PC-3 (cell line): Measurements from ENCODE around the gene RCAN2.

Source experiments
- EZH2phosphoT487 ChIP-seq: fragments of 300-600 bp; sonication (generic); IDR thresholded peaks from 2 replicates; pipeline ENCODE4 v1.6.1; 2018; ENCODE audit warnings: mild to moderate bottlenecking, antibody characterized with exemption, low read length, borderline replicate concordance
- TF ChIP-seq, protein P1 (sequence below): fragments of 300-600 bp; sonication (generic); conservative IDR thresholded peaks from 2 replicates; pipeline ENCODE4 v1.5.1; 2017; ENCODE audit warnings: antibody characterized with exemption, low read depth, mild to moderate bottlenecking, low read length

GRCh38 chr6:46255528-46255927, 235.7 kb downstream of the RCAN2 start:
- TF ChIP-seq, protein P1, sequence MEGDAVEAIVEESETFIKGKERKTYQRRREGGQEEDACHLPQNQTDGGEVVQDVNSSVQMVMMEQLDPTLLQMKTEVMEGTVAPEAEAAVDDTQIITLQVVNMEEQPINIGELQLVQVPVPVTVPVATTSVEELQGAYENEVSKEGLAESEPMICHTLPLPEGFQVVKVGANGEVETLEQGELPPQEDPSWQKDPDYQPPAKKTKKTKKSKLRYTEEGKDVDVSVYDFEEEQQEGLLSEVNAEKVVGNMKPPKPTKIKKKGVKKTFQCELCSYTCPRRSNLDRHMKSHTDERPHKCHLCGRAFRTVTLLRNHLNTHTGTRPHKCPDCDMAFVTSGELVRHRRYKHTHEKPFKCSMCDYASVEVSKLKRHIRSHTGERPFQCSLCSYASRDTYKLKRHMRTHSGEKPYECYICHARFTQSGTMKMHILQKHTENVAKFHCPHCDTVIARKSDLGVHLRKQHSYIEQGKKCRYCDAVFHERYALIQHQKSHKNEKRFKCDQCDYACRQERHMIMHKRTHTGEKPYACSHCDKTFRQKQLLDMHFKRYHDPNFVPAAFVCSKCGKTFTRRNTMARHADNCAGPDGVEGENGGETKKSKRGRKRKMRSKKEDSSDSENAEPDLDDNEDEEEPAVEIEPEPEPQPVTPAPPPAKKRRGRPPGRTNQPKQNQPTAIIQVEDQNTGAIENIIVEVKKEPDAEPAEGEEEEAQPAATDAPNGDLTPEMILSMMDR: no peak
- no peak for TF ChIP-seq EZH2phosphoT487
